Gastroesophageal sphincter (tissue), 3 donors: ENCODE results near the gene PLXDC1.

Source experiments
- POLR2A ChIP-seq, 2 donors: fragments of 450-650 bp; IDR thresholded peaks; one replicate each; pipeline ENCODE4 v1.6.1; 2017; ENCODE audit warnings: antibody characterized with exemption in 2 of 2, mild to moderate bottlenecking in 2 of 2, moderate library complexity in 1 of 2
- POLR2AphosphoS5 ChIP-seq: sonication (generic); formaldehyde crosslinking; IDR thresholded peaks from one replicate; pipeline ENCODE4 v1.6.1; 2017; ENCODE audit warnings: antibody characterized with exemption
- TF ChIP-seq, protein P1 (sequence below), 4 experiments: fragments of 200-600 bp in 2 of 4; fragments of 450-650 bp in 2 of 4; sonication (generic) in 1 of 4; IDR thresholded peaks; one replicate each; pipeline ENCODE4 v1.5.1; 2017 to 2019; ENCODE audit warnings: antibody characterized with exemption in 4 of 4, mild to moderate bottlenecking in 2 of 4, moderate library complexity in 2 of 4

DNA sequence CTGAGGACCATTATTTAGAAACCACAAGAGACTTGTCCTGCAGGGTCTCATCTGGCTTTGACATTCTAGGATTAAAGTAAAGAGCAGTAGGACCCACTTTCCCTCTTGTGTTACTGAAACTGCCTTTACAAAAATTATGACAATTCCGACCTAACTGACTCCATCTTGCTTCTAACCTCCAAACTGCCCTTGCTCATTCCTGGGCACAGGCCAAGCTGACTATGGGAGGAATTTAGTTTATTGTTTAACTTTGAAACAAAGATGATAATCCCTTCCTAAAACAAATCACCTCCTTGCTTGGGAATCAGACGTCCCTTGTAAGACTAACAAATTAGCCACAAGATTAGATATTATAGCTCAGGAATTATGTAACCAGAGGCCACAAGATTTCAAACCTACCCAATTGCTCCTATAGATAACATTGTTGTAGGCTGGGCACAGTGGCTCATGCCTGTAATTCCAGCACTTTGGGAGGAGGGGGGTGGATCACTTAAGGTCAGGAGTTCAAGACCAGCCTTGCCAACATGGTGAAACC, 97.3 kb downstream of the PLXDC1 start:
- TF ChIP-seq, protein P1, sequence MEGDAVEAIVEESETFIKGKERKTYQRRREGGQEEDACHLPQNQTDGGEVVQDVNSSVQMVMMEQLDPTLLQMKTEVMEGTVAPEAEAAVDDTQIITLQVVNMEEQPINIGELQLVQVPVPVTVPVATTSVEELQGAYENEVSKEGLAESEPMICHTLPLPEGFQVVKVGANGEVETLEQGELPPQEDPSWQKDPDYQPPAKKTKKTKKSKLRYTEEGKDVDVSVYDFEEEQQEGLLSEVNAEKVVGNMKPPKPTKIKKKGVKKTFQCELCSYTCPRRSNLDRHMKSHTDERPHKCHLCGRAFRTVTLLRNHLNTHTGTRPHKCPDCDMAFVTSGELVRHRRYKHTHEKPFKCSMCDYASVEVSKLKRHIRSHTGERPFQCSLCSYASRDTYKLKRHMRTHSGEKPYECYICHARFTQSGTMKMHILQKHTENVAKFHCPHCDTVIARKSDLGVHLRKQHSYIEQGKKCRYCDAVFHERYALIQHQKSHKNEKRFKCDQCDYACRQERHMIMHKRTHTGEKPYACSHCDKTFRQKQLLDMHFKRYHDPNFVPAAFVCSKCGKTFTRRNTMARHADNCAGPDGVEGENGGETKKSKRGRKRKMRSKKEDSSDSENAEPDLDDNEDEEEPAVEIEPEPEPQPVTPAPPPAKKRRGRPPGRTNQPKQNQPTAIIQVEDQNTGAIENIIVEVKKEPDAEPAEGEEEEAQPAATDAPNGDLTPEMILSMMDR (IDR thresholded peaks at IDR 0.05), result no peak
- no peak for TF ChIP-seq POLR2AphosphoS5
- TF ChIP-seq POLR2A (IDR thresholded peaks at IDR 0.05), result no peak
